GM19455 (cell line): ENCODE data around the gene JAM3.
"Not testable (repeated sequence)": the region's sequence is repeated elsewhere in the genome, so short reads cannot be mapped to it uniquely, and the experiment has no call there.

Source experiments
- ATAC-seq: cut with Tn5 transposase; IDR thresholded peaks from one replicate; pipeline ENCODE4 v1.9.1; 2021; ENCODE audit not compliant: unreplicated experiment

JAM3 gene

DNA sequence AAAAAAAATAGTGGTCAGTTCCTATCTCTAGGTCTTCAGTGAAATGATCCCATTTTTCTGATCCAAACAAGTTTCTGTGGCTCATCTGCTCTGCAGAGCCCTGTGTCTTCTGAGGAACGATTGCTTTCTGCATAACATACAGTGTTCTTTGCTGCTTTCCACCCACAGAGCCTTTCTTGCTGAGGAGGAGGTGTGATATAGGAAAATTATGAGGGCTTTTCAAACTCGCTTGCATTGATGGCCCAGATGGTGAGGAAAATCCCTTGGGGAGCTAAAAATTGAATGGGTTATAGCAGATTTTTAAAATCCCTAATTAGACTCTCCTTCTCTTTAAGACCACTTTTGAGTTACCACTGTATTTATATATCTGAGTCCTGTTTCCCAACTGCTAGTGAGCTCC is 31.3 kb downstream of the JAM3 start:
- ATAC-seq, result no peak

DNA sequence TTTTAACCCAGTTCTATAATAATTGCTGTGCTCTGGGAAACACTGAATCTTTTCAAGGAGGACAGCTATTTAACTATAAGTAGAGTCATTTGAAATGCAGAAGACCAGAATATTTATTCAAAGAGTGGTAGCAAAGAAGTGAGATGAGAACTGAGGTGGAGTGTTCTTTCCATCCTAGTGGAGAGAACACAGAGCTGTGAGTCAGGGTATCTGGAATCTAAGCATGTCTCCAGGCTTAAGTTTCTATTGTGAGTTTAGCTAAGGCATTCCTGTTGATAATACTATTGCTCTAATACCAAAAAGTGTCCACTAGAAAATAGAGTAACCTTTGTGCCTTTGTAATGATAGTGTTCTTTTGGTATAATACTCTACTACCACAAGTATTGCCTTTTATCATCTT is 32.4 kb downstream of the JAM3 start:
- no peak for ATAC-seq

DNA sequence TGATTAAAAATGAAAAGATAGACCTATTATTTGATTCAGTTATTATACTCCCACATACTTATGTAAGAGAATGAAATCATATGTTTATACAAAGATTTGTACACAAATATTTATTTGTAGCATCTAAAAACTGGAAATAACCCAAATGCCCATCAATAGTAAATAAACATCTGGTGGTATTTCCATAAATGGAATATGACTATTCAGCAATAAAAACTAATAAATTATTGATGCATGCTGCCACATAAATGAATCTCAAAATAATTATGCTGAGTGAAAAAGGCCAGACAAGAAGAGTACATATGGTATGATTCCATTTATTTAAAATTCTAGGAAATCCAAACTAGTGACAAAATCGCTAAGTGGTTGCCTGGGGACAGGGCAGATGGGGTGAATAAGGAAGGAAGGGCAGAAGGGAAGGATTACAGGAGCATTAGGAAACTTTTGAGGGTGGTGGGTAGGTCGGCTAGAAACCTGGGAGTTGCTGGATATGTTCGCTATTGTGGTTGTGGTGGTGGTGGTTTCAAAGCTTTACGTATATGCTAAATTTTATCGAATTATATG is 41.5 kb downstream of the JAM3 start:
- ATAC-seq, result no peak

DNA sequence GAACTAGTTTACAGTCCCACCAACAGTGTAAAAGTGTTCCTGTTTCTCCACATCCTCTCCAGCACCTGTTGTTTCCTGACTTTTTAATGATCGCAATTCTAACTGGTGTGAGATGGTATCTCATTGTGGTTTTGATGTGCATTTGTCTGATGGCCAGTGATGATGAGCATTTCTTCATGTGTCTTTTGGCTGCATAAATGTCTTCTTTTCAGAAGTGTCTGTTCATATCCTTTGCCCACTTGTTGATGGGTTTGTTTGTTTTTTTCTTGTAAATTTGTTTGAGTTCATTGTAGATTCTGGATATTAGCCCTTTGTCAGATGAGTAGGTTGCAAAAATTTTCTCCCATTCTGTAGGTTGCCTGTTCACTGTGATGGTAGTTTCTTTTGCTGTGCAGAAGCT is 44.9 kb downstream of the JAM3 start:
- not testable (repeated sequence) for ATAC-seq

DNA sequence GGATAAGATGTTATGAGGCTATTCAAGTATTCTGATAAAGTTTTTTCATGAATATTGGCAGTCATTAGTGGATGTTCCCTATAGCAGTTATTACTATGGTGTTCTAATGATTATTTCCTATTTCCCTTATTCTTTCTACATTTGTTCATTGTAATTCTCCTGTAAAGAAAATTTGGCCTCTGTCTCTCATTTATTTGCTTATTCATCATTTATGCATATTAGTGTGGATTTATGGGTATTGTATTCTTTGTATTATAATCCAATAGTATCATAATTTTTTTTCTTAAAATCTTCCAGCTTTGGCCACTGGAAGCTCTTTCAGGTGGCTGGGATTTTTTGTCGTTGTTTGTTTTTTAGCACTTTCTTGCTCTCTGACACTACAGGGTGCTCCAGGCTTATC is 47.3 kb downstream of the JAM3 start:
- ATAC-seq, result no peak

DNA sequence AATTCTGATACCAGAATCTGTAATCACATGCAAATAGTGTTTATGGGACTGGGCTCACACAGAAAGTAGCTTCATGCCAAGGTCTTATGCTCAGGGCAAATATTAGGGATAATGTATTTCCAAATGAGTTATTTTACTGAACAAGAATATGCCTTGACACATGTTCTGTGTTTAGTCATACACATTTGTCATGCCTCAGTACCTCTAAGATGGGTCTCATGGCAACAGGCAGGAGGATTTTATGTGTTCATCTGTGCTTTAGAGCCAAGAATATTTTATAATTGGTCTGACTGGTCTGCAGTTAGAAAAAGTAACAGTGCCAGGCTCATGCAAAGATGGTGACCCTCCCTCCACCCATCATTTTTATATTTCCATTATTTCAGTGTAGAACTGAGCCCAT is 49.1 kb downstream of the JAM3 start:
- no peak for ATAC-seq

DNA sequence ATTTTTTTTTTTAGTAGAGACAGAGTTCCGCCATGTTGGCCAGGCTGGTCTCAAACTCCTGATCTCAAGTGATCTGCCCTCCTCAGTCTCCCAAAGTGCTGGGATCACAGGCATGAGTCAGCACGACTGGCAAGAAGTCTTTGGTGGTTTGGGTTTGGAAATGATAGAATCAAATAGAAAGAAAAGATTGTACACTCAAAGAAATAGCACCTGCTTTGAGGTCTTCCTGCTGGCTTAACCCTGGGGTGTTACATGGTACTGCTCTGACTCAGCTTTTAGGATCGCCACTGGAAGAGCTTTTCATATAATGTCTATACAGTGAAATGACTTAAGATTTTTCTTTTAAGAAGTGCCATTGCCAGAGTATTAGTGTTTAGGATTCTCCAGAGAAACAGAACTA is 50.2 kb downstream of the JAM3 start:
- ATAC-seq, result no peak

DNA sequence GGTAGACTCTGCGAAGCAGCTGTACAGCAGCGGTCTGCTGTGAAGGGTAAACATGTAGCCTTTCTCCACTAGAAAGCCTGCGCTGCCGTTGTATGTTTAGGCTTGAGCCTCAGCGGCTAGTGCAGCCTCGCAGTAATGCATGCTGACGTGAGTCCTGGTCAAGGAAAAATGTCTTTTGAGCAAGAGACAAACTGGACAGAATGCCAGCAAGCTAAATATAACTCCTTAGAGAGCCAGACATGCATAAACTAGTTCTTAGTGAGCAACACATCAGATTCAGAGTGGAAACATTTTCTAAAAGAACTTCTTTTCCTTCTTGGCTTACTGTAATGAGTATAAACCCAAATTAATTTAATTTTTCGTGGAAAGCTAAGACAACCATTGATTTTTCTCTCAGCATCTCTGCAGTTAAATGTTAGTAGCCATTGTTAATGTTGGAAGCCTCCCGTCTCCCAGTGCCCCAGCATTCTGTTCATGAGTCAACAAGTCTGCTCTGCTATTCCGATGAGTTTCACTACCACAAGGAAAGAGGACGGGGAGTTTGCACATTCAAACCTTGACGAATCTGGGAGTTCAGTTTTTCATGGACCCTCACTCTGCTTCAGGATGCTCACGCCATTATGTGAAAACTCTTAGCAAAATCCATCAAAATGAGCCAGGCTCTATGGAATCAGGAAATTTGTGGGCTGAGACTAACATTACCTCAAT is 51.4 kb downstream of the JAM3 start:
- no peak for ATAC-seq

DNA sequence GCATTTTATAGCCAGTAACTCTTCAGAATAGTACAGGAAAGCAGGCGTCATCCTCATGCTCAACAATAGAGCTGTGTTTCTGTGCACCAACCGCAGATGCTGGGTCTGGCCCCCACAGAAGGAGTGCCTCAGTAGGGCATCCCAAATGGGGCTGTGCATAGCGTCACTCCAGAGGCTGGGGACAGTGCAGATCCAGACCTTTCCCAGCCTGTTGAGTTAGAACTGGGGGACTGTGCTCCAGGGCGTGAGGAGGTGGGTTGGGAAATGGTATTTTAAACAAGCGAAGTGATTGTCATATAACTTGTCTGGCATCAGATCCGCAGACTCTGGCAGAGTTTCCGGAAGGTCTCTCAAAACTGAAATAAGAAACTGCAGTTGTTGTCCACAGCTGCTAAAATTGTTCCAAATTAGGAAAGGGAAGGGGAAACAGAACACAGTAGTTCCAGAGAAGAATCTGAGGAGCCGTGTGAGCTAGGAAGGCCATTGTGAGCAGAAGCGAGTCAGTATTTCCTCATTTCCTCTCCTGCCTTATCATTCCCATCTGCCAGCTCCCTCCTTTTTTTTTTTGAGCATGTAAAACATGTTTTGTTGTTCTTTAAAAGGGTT is 52.2 kb downstream of the JAM3 start:
- ATAC-seq, result no peak

DNA sequence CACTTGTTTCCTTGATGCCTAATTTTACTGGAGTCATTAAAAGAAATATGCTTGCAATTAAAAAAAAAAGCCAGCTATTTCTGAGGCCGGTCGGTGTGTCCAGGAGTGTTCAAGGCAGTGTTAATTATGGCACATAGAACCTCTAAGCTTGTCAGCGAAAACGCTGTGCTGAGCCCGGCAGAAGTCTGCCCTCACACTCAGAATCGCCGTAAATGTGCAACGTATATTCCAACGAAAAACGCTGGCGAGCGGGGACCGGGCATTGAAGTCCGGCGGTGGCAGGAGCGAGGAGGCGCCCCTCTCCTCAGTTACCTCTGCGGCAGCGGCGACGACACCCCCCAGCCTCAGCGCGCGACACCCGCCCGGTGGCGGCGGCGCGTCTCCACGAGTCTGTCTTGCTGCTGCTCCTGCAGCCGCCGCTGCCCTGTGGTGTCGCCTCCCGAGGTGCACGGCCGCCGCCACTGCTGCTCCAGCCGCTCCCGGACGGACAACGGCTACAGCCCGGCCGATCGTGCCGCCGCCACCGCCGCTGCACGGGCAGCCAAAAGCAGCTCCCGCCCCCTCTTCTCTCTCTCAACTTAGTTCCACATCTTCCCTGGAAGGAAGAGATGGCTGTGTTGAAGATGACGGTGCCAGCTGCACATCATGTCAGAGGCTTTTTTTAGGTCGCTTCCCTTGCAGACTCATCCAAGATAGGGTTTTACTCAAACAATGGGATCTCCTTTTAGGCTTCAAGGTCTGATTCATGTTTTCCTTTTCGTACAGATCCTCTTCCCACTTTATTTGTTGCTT is 56.0 kb downstream of the JAM3 start:
- ATAC-seq, result no peak

DNA sequence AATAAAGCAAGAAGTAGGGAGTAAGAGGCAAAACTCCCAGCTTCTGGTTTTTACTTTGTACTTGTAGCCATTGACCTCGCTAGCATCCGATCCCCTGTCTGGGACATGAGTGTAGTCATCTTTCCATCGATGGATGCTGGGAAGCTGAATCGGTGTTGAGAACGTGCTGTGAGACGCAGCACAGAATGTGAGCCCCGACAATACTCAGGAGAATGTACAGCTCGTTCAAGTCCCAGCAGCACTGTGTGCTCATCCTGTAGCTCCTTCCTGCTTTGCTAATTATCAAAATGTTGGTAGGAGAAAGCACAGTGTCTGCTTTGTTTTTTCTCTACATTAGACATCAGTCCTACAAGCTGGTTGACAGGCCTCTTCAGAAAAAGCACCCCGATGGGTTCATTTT is 56.6 kb downstream of the JAM3 start:
- ATAC-seq, result no peak

DNA sequence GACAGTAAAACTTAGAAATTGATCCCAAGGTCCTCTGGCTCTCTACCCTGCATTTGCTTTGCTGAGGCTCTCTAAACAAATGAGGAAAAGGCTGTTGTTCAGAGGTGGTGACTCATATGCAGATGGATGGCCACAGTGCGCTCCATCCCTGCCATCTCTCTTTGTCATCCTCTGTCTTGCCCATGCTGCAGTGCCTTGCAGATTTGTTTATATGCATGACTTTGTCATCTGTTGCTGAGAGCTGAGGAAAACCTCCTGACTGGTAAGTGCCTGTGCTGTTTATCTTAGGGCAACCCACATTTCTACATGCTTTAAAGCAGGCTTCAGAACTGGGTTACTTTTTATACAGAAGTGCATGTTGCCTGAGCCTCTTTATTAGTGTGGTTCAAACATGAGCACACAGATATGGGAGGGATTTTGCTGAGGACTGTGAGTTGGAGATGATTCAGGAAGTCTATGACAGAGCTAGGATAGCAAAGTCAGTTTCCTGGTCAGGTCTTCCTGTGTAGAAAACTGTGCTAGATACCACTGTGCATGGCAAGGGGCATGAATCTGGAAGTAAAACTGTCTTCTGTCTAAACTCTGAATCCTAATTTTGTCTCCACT is 57.4 kb downstream of the JAM3 start:
- ATAC-seq, result no peak

DNA sequence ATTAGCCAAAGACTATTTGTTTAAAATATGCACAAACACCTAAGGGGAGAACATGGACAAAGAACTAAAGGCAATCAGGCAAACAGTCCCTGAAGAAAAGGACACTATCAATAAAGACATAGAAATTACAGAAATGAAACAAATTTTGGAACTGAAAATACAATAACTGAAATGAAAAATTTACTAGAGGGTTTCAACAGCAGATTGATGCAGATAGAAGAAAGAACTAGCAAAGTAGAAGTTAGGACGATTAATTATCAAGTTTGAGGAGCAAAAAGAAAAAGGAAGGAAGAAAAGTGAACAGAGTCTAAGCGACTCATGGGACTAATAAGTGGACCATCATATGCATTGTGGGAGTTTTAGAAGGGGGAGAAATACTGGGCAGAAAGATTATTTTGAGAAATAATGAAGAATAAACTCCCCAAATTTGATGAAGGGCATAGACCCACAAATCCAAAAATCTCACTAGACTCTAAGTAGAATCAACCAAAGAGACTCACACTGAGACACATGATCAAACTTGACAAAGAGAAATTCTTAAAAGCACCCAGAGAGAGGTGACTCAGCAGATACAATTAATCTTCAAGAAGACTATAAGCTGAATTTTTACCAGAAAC is 62.9 kb downstream of the JAM3 start:
- ATAC-seq, result no peak

DNA sequence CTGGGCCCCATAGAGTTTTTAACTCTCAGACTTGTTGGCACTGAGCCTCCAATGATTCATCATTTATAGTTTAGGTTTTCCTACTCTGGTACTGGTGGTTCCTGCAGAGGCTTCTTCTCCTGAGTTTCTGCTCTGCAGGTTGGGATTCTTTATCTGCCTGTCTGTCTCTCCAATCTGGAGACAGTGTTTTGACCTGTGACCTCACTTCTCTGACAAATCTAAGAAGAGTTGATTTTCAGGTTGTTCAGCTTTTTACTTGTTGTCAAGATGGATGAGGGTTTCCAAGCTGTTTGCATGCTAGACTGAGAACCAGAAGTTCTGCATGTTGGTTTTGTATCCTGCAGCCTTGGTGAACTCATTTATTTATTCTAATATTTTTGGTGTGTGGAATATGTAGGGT is 63.9 kb downstream of the JAM3 start:
- ATAC-seq, result no peak

DNA sequence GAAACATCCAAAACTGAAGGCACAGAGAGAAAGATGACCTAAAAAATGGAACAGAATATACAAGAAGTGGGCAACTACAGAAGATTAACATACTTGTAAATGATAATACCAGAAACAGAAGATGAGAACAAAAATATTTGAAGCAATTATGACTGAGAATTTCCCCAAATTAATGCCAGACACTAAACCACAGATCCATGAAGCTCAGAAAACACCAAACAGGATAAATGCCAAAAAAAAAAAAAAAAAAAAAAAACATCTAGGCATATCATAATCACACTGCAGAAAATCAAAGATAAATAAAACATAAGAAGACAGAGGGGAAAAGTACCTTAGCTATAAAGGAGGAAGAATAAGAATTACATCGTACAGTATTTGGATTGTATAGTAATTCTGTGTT is 65.3 kb downstream of the JAM3 start:
- ATAC-seq, result no peak

DNA sequence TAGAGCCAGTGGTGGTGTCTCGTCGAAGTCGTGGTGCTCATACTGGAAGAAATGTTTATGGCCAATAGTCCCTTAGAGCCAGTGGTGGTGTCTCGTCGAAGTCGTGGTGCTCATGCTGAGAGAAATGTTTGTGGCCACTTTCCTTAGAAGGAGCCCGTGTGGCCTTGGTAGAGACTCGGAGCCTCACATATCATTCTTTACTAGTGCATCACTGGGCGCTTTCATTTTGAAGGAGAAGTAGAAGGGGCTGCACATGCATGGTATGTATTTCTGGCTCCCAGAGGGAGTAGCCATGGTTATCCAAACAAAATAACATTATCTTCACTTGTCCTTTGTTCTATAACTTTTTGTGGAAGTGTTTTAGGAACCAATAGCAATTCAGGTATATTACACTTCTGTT is 69.5 kb downstream of the JAM3 start:
- no peak for ATAC-seq

DNA sequence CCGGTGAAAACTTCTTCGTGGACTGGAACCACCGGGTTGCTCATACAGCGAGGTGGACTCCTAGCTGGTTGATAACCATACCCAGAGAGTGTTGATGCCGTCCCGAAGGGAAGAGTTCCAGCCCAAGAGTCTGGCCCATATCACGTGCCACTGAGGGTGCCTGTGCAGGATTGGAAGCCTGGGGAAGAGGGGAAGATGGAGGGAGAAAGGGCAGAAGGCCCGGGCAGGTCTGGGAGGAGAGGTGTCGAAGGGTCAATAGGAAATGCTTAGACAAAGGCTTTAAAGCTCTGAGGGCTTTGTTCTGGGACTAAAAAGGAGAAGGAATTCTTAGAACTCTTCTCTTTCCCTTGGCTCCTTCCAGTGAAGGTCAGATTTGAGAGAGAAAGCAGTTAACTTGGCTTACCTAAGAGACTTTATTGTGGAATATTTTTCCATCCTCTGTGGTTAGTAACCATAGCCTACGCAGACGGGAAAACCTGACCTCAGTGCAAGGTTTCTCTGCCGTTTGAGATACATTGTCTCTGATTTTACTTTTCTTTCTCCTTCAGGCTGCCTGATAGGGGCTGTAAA is 70.5 kb downstream of the JAM3 start:
- ATAC-seq, result no peak

DNA sequence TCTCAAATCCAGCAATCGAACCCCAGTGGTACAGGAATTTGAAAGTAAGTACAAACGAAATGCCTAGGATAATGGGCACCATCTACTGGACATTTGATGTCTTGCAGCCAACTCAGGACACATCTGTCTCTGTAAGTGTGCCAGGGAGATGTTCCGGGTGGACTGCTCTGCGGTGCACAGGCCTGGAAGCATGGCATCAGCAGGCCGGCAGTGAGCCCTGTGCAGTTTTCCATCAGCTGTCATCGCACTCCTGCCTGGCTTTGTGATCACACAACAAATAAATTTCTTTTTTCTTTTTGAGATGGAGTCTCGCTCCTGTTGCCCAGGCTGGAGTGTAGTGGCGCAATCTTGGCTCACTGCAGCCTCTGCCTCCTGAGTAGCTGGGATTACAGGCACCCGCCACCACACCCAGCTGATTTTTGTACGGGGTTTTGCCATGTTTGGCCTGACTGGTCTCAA is 71.0 kb downstream of the JAM3 start:
- ATAC-seq, result peak; percentile 76

DNA sequence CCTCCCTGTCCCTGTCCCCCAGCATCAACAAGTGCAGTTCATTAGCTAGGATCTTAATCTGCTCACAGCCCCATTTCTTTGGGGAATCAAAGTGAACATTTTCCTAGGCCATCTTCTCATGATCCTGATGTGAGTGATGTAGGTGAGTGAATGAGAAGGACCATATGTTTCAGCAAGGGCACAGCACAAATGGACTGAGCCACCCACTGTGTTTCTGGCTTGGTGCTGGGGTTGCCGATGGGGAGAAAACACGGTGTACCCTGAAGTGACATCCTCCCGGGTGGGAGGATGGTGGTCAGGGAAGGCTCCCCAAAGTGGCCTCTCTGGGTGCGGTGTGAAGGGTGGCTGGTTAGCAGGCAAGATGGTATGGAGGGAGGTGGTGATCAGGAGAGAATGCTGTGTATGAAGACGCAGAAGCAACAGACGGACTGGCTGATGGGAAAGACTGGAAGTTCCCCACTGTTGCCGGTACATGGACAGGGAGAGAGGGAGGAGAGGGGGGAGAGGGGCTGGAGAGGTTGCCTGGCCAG is 72.2 kb downstream of the JAM3 start:
- ATAC-seq, result no peak

DNA sequence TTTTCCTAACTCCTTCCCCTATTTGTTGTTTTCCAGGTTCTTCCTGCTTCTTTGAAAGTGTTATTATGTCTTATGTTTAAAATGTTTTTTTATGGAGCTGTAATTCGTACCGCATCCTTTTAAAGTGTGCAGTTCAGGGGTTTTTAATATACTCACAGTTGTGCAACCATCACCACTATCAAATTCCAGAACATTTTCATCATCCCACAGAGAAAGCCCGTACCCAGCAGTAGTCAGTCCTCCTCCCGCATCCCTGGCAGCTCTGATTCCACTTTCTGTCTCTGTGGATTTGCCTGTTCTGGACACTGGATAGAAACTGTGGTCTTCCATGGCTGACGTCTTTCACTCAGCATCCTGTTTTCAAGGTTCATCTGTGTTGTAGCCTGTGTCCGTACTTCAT is 73.7 kb downstream of the JAM3 start:
- no peak for ATAC-seq
